ENCODE measurements around the gene MYL12B.
"Not testable (repeated sequence)": the region's sequence is repeated elsewhere in the genome, so short reads cannot be mapped to it uniquely, and the experiment has no call there.

MYL12B gene

DNA sequence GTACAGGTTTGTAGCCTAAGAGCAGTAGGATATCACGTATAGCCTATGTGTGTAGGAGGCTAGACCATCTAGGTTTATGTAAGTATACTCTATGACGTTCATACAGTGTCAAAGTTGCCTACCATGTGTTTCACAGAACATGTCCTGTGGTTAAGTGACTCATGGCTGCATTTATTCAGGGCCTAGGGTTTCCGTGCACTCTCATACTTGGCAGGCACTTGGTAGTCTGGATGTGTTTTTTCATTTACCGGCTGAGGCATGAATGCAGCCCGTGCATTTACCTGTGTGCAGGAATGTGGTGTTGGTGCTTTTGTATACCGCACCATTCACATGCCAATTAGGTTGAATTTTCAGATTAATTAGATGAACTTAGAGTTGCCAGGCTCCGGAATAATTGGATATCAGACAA lies 43.4 kb downstream of the MYL12B start:
- DNase-seq: peak; percentile 18 to 26

DNA sequence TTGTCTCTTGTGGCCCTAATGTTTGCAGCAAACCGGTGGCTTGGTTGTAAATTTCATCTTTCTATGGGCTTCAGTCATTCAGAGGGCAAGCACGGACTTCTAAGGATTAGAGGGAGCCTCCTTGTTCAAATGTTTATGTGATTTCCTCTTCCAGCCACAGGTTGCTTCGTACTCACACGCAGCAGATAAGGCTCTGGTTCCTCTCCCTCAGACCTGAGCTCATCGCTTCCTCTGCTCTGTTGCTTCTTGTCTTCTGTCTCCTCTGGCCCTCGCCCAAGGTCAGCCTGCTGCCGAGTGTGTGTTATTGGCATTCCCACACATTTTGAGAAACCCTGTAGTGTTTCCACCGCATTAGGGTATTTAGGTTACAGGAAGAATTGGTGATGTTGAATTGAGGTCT lies 44.0 kb downstream of the MYL12B start:
- DNase-seq: no peak

DNA sequence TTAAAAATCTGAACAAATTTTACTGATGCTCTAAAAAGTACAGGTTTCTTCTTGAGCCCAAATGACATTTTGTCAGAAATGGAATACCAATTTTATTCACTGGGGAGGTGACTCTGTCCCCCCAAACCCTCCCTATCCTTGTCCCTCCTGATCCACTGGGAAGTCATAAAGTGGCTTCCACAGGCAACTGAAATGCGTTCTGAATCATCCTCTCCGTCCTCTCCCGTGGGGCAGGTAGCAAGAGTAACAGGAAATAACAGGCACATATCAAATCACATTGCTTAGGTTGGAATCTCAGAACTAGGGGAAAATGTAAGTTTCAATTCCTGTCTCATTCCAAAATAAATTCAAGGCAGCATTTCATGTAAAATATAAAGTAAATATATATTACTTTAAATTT lies 44.5 kb downstream of the MYL12B start:
- no peak for DNase-seq

DNA sequence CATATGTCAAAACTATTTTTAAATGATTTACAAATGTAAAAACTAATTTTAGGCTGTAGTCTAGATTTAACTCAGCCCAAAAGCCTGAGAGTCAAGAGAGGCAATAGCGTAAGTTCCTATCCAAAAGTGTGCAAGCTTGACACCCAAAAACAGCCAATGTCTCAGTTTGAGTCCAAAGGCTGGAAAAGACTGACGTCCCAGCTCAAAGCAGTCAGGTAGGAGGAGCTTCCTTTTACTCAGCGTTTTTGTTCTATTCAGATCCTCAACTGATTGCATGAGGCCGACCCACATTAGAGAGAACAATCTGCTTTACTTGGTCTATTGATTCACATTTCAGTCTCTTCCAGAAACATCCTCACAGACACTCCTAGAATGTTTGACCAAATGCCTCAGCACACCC lies 51.8 kb downstream of the MYL12B start:
- no peak for DNase-seq

DNA sequence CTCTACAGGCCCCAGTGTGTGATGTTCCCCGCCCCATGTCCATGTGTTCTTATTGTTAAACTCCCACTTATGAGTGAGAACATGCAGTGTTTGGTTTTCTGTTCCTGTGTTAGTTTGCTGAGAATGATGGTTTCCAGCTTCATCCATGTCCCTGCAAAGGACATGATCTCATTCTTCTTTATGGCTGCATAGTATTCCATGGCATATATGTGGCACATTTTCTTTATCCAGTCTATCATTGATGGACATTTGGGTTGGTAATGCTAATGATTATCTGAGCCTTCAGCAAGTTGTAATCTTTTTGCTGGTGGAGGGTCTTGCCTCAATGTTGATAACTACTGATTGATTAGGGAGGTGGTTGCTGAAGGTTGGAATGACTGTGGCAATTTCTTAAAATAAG lies 53.4 kb downstream of the MYL12B start:
- DNase-seq: not testable (repeated sequence)

DNA sequence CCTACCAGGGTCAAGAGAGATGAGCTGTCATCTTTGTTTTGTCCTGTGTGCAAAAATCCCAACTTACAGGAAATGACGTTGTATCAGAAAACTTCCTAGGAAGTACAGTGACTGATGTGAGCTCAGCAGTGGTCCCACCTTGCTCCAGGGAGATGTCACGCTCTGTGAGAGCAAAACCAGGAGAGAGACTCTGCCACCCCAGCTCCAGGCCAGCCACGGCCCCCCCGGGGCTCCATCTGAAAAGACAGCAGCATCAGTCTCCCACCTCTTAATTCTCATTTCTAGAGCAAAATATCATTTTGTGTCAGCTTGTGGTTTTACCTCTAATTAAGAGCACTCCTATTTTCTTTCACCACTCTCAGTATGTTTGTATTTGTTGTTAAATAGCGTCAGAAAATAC lies 57.5 kb downstream of the MYL12B start:
- no peak for DNase-seq

DNA sequence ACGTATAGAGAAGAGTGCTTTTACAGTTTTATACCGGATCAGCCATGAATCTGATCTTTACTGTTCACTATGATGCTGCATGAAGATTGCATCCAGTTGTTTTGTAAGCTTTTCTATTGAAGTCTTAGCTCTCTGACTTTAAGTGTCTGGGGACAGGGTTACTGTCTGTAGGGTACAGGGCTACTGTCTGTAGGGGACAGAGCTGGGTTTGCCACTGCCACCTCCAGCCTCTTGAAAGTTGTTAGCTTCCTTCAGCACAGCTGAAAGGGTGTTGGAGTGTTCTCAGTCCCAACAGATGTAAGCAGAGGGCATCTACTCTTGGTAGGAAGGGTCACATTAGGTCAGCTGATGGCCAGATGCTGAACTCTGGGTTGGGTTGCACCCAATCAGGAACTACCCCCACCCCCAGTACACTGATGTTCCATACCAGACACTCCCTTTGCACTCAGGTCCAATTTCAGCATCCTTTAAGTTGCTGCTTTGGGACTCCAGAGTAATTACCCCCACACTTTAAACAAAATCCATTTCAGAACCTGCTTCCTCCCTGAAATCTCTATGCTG lies 58.0 kb downstream of the MYL12B start:
- no peak for DNase-seq

DNA sequence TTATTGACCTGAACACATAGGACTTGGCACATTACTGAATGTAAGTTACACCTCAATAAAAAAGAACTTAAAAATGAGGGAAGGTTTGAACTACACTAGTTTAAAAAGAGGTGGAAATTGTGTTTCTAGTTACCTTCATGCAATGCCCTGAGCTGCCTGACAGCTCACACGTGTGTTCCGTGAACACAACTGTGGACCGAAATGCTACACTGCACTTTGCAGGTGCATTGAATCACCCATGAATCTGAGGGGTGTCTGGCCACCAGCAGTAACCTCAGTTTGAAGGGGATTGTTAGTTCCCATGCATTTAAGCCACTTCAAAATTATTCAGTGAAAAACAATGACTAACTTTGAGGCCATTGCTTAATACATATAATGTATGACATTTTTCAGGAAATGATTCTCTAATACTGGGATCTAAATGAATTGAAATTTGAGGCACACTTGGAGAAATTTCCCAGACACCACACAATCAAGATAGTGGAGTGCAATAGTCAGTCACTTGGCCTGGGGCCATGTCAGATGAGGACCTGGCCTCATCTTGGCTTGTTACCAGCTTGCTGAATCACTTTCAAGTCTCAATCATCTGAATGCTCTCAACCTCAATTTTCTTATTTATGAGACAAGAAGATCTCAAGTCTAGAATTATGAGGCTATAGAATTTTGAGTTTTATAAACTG lies 59.3 kb downstream of the MYL12B start:
- DNase-seq: no peak

DNA sequence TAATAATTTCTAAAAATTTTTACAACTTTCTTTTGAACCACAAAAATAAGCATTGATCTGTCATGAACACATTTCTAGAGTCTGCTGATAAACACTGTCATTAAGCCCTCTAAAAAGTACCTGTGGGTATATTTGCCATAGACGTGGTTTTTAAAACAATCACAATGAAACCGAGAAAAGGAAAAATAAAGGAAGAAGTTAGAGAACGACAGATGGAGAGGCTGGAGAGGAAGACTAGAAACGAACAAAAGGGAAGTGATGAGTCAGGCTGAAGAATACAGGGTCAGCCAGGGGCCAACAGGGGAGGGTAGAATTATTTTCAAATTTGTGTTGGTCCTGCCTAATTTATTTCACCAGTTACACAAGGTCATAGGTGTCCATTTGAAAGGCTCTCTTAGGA lies 62.0 kb downstream of the MYL12B start:
- no peak for DNase-seq

Data from activated CD4-positive, alpha-beta T cell treated with anti-CD3 and anti-CD28 coated beads, Interleukin-2, amount 50 U/mL, for 4 hours (primary cell).